Testis (tissue), 2 donors: ENCODE results near the gene LSMEM2.
A peak's percentile ranks its signal among the peaks of the same experiment; 100 is the strongest.

Experiments
- POLR2A ChIP-seq: fragments of 450-650 bp; IDR thresholded peaks from one replicate; pipeline ENCODE4 v1.6.1; 2017; ENCODE audit warnings: antibody characterized with exemption, mild to moderate bottlenecking, moderate library complexity
- TF ChIP-seq, protein P1 (sequence below), 3 experiments: fragments of 450-650 bp in 2 of 3; fragments of 200-600 bp in 1 of 3; sonication (generic) in 1 of 3; IDR thresholded peaks; one replicate each; pipeline ENCODE4 v1.5.1; 2016 to 2019; ENCODE audit warnings: antibody characterized with exemption in 3 of 3, mild to moderate bottlenecking in 2 of 3, moderate library complexity in 1 of 3

DNA sequence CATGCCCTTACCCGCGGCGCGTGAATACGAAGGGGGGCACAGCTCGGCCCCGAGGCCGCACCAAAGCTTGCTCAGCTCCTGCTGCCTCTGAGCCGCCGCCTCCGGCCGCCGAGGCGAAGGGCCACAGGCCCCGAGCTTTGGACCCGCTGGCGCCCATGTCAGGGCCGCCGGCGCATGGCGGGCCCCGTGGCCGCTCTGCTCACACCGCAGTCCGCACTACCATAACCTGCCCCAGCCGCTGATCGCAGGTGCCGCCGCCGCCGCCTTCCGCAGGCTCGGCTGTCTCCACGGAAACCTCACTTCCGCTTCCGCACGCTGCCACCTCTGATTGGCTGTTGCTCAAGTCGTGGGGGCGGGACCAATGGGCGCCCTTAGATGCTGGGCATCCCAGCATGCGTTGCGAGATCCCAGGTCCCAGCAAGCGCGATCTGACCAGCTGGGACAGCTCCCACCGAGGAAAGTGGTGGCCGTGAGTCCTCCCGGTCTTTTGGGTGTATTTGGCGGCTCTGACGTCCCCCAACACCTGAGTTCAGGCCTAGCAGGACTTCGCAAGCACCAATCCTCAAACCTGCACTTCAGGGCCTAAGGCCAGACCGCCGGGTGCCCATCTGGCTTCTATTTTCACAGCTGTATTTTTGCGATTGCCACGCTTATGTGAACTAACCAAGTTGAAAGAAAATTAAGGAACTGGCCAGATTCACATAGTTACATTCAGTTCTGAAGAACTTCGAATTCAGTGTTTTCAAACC lies 49.2 kb downstream of the LSMEM2 start, which contains the start of gene TUSC2:
- TF ChIP-seq, protein P1, sequence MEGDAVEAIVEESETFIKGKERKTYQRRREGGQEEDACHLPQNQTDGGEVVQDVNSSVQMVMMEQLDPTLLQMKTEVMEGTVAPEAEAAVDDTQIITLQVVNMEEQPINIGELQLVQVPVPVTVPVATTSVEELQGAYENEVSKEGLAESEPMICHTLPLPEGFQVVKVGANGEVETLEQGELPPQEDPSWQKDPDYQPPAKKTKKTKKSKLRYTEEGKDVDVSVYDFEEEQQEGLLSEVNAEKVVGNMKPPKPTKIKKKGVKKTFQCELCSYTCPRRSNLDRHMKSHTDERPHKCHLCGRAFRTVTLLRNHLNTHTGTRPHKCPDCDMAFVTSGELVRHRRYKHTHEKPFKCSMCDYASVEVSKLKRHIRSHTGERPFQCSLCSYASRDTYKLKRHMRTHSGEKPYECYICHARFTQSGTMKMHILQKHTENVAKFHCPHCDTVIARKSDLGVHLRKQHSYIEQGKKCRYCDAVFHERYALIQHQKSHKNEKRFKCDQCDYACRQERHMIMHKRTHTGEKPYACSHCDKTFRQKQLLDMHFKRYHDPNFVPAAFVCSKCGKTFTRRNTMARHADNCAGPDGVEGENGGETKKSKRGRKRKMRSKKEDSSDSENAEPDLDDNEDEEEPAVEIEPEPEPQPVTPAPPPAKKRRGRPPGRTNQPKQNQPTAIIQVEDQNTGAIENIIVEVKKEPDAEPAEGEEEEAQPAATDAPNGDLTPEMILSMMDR (IDR thresholded peaks at IDR 0.05): peak in 1 of 3 experiments; percentile 14
- TF ChIP-seq POLR2A: no peak
